Measurements from ENCODE around the gene HMCN2.

GRCh38 chr9:130387905-130388304 lies 122.3 kb downstream of the HMCN2 start:
- TF ChIP-seq, protein P1, sequence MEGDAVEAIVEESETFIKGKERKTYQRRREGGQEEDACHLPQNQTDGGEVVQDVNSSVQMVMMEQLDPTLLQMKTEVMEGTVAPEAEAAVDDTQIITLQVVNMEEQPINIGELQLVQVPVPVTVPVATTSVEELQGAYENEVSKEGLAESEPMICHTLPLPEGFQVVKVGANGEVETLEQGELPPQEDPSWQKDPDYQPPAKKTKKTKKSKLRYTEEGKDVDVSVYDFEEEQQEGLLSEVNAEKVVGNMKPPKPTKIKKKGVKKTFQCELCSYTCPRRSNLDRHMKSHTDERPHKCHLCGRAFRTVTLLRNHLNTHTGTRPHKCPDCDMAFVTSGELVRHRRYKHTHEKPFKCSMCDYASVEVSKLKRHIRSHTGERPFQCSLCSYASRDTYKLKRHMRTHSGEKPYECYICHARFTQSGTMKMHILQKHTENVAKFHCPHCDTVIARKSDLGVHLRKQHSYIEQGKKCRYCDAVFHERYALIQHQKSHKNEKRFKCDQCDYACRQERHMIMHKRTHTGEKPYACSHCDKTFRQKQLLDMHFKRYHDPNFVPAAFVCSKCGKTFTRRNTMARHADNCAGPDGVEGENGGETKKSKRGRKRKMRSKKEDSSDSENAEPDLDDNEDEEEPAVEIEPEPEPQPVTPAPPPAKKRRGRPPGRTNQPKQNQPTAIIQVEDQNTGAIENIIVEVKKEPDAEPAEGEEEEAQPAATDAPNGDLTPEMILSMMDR (IDR thresholded peaks at IDR 0.05): no peak
- TF ChIP-seq POLR2A (IDR thresholded peaks at IDR 0.05): no peak
- no peak for TF ChIP-seq POLR2AphosphoS5 (IDR thresholded peaks at IDR 0.05)
- no peak for TF ChIP-seq EP300 (IDR thresholded peaks at IDR 0.05)

Measured in upper lobe of left lung (tissue), 4 donors.